HepG2 (cell line): ENCODE data around the gene SLC9A8. TPM values are rescaled to one million over a fixed set of nuclear protein-coding genes. Genes with fewer than 3 reads are reported as not detected.

Experiments used
- ATAC-seq: fragments of 200-7000 bp; cut with Tn5 transposase; 3 replicates; pipeline ENCODE4 v1.9.1; 2020; ENCODE audit warnings: mild to moderate bottlenecking, moderate library complexity
- BruUV-seq: library from RNA; stranded (reverse); fragments of 400-500 nt; replicated peaks from 2 replicates; lab custom pipeline; 2021; lab: Mats Ljungman, UMichigan
- CTCF ChIA-PET: fragments of 300-600 bp; formaldehyde crosslinking; extraction: SDS; loops from one replicate; lab custom pipeline; 2021; ENCODE audit warnings: low total read pairs, inconsistent platforms, low intra/inter-chr PET ratio; lab: Yijun Ruan, JAX
- POLR2A ChIA-PET: fragments of 350-600 bp; sonication (Branson Sonifier 250); formaldehyde crosslinking; loops from one replicate; lab custom pipeline; 2020; ENCODE audit warnings: antibody characterized with exemption, inconsistent platforms; lab: Yijun Ruan, JAX
- DNase-seq: peaks from one replicate; pipeline ENCODE4 v3.0.0-alpha.2; 2015; ENCODE audit warnings: low spot score
- FAIRE-seq: peaks from 3 replicates; lab custom pipeline; 2011; peaks lifted over from hg19 to GRCh38; lab: Jason Lieb, UNC
- H2AFZ ChIP-seq: one replicate; pipeline ENCODE4 v1.6.1; 2011; ENCODE audit warnings: low read length, inconsistent platforms
- H3K27ac ChIP-seq: fragments of 300-600 bp; 3 replicates; pipeline ENCODE4 v1.8.0; 2011; ENCODE audit warnings: mixed run types, mild to moderate bottlenecking, mixed read lengths, low read length, inconsistent platforms; ENCODE audit not compliant: insufficient read depth; ENCODE audit errors: extremely low read length
- H3K27me3 ChIP-seq, 2 experiments: fragments of 200-600 bp in 1 of 2; 2 replicates in 1 of 2; 3 replicates in 1 of 2; pipeline versions ENCODE4 v1.6.0 to v1.8.0; 2011; ENCODE audit warnings: low read length in 2 of 2, mild to moderate bottlenecking in 2 of 2, moderate library complexity in 2 of 2, inconsistent platforms in 1 of 2; ENCODE audit not compliant: insufficient read depth in 2 of 2, control insufficient read depth in 1 of 2
- H3K36me3 ChIP-seq, 2 experiments: fragments of 200-600 bp in 1 of 2; replicated peaks in 1 of 2; 2 replicates in 1 of 2; 3 replicates in 1 of 2; pipeline versions ENCODE4 v1.5.1 to v1.8.0; 2011; ENCODE audit warnings: low read length in 2 of 2, inconsistent platforms in 1 of 2; ENCODE audit not compliant: insufficient read depth in 2 of 2, control insufficient read depth in 1 of 2
- H3K4me1 ChIP-seq: 2 replicates; pipeline ENCODE4 v1.5.1; 2012; ENCODE audit warnings: low read length, inconsistent platforms; ENCODE audit not compliant: insufficient read depth
- H3K4me2 ChIP-seq: 2 replicates; pipeline ENCODE4 v1.6.0; 2011; ENCODE audit warnings: low read depth, low read length, inconsistent platforms
- H3K4me3 ChIP-seq, 3 experiments: fragments of 200-600 bp in 1 of 3; sonication (generic), shearing (Covaris generic) in 1 of 3; replicated peaks in 1 of 3; 2 replicates each; pipeline ENCODE4 v1.5.1; 2011 to 2016; ENCODE audit warnings: low read length in 3 of 3, inconsistent platforms in 2 of 3, low read depth in 2 of 3, mild to moderate bottlenecking in 2 of 3, control low read depth in 1 of 3, mixed read lengths in 1 of 3; ENCODE audit not compliant: insufficient read depth in 1 of 3
- H3K79me2 ChIP-seq: one replicate; pipeline ENCODE4 v1.6.1; 2011; ENCODE audit warnings: low read length, inconsistent platforms; ENCODE audit not compliant: insufficient read depth
- H3K9ac ChIP-seq: 2 replicates; pipeline ENCODE4 v1.6.0; 2011; ENCODE audit warnings: mild to moderate bottlenecking, low read depth, low read length, inconsistent platforms; ENCODE audit not compliant: insufficient read depth
- H3K9me3 ChIP-seq: 2 replicates; pipeline ENCODE4 v1.5.1; 2012; ENCODE audit warnings: mild to moderate bottlenecking, low read length
- H4K20me1 ChIP-seq: 2 replicates; pipeline ENCODE4 v1.6.0; 2011; ENCODE audit warnings: inconsistent platforms, mild to moderate bottlenecking, low read length, moderate library complexity; ENCODE audit not compliant: insufficient read depth
- ETV5 ChIP-seq: IDR thresholded peaks from 2 replicates; pipeline ENCODE4 v1.6.1; 2018; ENCODE audit warnings: missing biosample characterization, missing genetic modification reagents, inconsistent platforms, borderline replicate concordance
- GFI1 ChIP-seq: sonication (generic); formaldehyde crosslinking; IDR thresholded peaks from 2 replicates; pipeline ENCODE4 v1.5.0; 2020; ENCODE audit warnings: missing genetic modification reagents, mild to moderate bottlenecking, borderline replicate concordance
- MEIS1 ChIP-seq: sonication (generic); formaldehyde crosslinking; IDR thresholded peaks from 2 replicates; pipeline ENCODE4 v1.9.0; 2021; ENCODE audit warnings: mild to moderate bottlenecking, missing genetic modification reagents, moderate library complexity, borderline replicate concordance
- PHF21A ChIP-seq: sonication (generic); formaldehyde crosslinking; IDR thresholded peaks from 2 replicates; pipeline ENCODE4 v1.5.0; 2020; ENCODE audit warnings: mild to moderate bottlenecking, missing genetic modification reagents
- SAP130 ChIP-seq: IDR thresholded peaks from 2 replicates; pipeline ENCODE4 v1.6.1; 2016; ENCODE audit warnings: low read depth
- SMARCC2 ChIP-seq: fragments of 450-650 bp; IDR thresholded peaks from 2 replicates; pipeline ENCODE4 v1.6.1; 2017; ENCODE audit warnings: antibody characterized with exemption, mild to moderate bottlenecking
- YY1 ChIP-seq: IDR thresholded peaks from 2 replicates; pipeline ENCODE4 v1.6.1; 2011; ENCODE audit warnings: low read length, low read depth, moderate library complexity, mild to moderate bottlenecking; ENCODE audit not compliant: insufficient read depth, insufficient replicate concordance
- ZMYM3 ChIP-seq: sonication (generic); formaldehyde crosslinking; IDR thresholded peaks from 2 replicates; pipeline ENCODE4 v1.5.1; 2020; ENCODE audit warnings: mild to moderate bottlenecking, missing genetic modification reagents
- ZNF136 ChIP-seq: sonication (generic); formaldehyde crosslinking; IDR thresholded peaks from 2 replicates; pipeline ENCODE4 v1.8.1; 2022; ENCODE audit warnings: low read depth, mild to moderate bottlenecking, moderate library complexity, missing genetic modification reagents
- ZNF329 ChIP-seq: sonication (generic); formaldehyde crosslinking; IDR thresholded peaks from 2 replicates; pipeline ENCODE4 v1.9.0; 2021; ENCODE audit warnings: low read depth, mild to moderate bottlenecking, missing genetic modification reagents
- ZNF75D ChIP-seq: sonication (generic); formaldehyde crosslinking; IDR thresholded peaks from 2 replicates; pipeline ENCODE4 v1.8.1; 2023; ENCODE audit warnings: missing genetic modification reagents, mild to moderate bottlenecking, borderline replicate concordance
- ZNF777 ChIP-seq: sonication (generic); formaldehyde crosslinking; IDR thresholded peaks from 2 replicates; pipeline ENCODE4 v1.4.0; 2020; ENCODE audit warnings: missing genetic modification reagents
- WGBS: methylation state at CpG from one replicate; pipeline ENCODE4 v1.1.6; 2017; ENCODE audit warnings: low lambda C conversion rate; 5-methylcytosine and 5-hydroxymethylcytosine counted together
- in situ Hi-C: cut with HindIII; loops from 2 replicates; pipeline ENCODE4 v1.10.0; 2017; ENCODE audit warnings: low pct_unique_long_range_greater_than_20kb; ENCODE audit not compliant: extremely low pct_ligation_motif_present
- intact Hi-C: fragments of 100-400 bp; cut with micrococcal nuclease; formaldehyde crosslinking; loops from one replicate; pipeline ENCODE4 v1.10.0; 2022; ENCODE audit not compliant: unreplicated experiment
- polyA plus RNA-seq, 8 experiments: library from polyadenylated mRNA; depleted of rRNA in 3 of 8; stranded (reverse) in 7 of 8; unstranded in 1 of 8; fragments of >200 nt; fragmentation: Illumina TruSeq in 4 of 8; extraction: Trizol in 4 of 8; gene quantifications; 2 replicates each; pipeline versions ENCODE4 v1.2.1 to v1.2.3, GENCODE V29; 2011 to 2016; ENCODE audit warnings: low read depth in 4 of 8, missing spikeins in 1 of 8, mixed read lengths in 1 of 8; ENCODE audit not compliant: insufficient read depth in 1 of 8
- total RNA-seq, 5 experiments: library from RNA; depleted of rRNA; stranded (reverse); fragments of >200 nt; fragmentation: Illumina TruSeq; extraction: Trizol; gene quantifications; 2 replicates each; pipeline ENCODE4 v1.2.3, GENCODE V29; 2016; ENCODE audit warnings: low read depth in 1 of 5
- TF ChIP-seq, protein P1 (sequence below): sonication (generic); formaldehyde crosslinking; IDR thresholded peaks from 2 replicates; pipeline ENCODE4 v1.5.0; 2020; ENCODE audit warnings: mild to moderate bottlenecking, missing genetic modification reagents
- TF ChIP-seq, protein P2 (sequence below): sonication (generic); formaldehyde crosslinking; IDR thresholded peaks from 2 replicates; pipeline ENCODE4 v1.4.0; 2020; ENCODE audit warnings: missing genetic modification reagents

Gene SLC9A8
- total and polyA plus RNA-seq, 2 of the 13 experiments (the other 11 are each of a cell fraction or from before 2014, with no cell fraction given): 4.1 to 7.4 TPM

GRCh38 chr20:49795135-49795424 is 17.5 kb upstream of the SLC9A8 start:
- Histone ChIP-seq H3K9ac (no peak overlapping the region), H3K4me2 (no peak overlapping the region), H3K4me1 (peaks cover 68% of the 10 kb centered on the region), H2AFZ (no peak overlapping the region), H4K20me1 (no peaks in the 10 kb centered on the region), H3K27ac (no peak overlapping the region), H3K27me3 (no peaks in the 10 kb centered on the region), H3K9me3 (no peaks in the 10 kb centered on the region), H3K36me3 (no peaks in the 10 kb centered on the region), H3K79me2 (no peaks in the 10 kb centered on the region), H3K4me3 (no peak overlapping the region)
- TF ChIP-seq ZMYM3 (CRISPR knock-in tag) (peak; percentile 48; the same call in 1 of the 2 replicates), ETV5 (CRISPR knock-in tag) (0 out of 2 replicates have a peak, but pooled peaks have one; percentile 20), ZNF329 (CRISPR knock-in tag) (no peak)
- 39% methylated on average over 2 of the region's 2 CpGs for WGBS
- intact Hi-C loops (no loop called here), in situ Hi-C loops (no loop called here)
- POLR2A ChIA-PET: interaction anchor here (0.8 kb wide), 1 partner anchor 19 kb away, joined by 5 read pairs; no protein-coding TSS in a partner anchor
- CTCF ChIA-PET: no interaction called here
- ATAC-seq (no peak), FAIRE-seq (no peak), DNase-seq (no peak)
- no TSS peak for BruUV-seq

- no peak for DNase-seq
- TF ChIP-seq MEIS1 (0 out of 2 replicates have a peak, but pooled peaks have one; percentile 44), SAP130 (CRISPR knock-in tag) (no peak), ZMYM3 (CRISPR knock-in tag) (peak; percentile 58), ZNF136 (CRISPR knock-in tag) (0 out of 2 replicates have a peak, but pooled peaks have one; percentile 37), GFI1 (CRISPR knock-in tag) (peak; percentile 43; the same call in 1 of the 2 replicates), SMARCC2 (0 out of 2 replicates have a peak, but pooled peaks have one; percentile 23), ZNF75D (no peak), PHF21A (peak; percentile 27; the same call in 1 of the 2 replicates), ZNF777 (CRISPR knock-in tag) (no peak), YY1 (no peak)
- TF ChIP-seq, protein P1, sequence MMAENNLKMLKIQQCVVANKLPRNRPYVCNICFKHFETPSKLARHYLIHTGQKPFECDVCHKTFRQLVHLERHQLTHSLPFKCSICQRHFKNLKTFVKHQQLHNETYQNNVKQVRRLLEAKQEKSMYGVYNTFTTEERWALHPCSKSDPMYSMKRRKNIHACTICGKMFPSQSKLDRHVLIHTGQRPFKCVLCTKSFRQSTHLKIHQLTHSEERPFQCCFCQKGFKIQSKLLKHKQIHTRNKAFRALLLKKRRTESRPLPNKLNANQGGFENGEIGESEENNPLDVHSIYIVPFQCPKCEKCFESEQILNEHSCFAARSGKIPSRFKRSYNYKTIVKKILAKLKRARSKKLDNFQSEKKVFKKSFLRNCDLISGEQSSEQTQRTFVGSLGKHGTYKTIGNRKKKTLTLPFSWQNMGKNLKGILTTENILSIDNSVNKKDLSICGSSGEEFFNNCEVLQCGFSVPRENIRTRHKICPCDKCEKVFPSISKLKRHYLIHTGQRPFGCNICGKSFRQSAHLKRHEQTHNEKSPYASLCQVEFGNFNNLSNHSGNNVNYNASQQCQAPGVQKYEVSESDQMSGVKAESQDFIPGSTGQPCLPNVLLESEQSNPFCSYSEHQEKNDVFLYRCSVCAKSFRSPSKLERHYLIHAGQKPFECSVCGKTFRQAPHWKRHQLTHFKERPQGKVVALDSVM (CRISPR knock-in tag): peak; percentile 83
- TF ChIP-seq, protein P2, sequence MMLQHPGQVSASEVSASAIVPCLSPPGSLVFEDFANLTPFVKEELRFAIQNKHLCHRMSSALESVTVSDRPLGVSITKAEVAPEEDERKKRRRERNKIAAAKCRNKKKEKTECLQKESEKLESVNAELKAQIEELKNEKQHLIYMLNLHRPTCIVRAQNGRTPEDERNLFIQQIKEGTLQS (CRISPR knock-in tag): no peak
Observed at GRCh38 chr20:49796600-49797343, 15.9 kb upstream of the SLC9A8 start.

More at GRCh38 chr20:49796600-49797343, 15.9 kb upstream of the SLC9A8 start:
- peaks cover 62% of the 10 kb centered on the region for H3K4me1 ChIP-seq
- no peak overlapping the region for H3K27ac ChIP-seq
- BruUV-seq: no TSS peak
- 61% methylated on average over 8 of the region's 8 CpGs for WGBS
- H3K27me3 ChIP-seq: no peaks in the 10 kb centered on the region
- in situ Hi-C loops (no loop called here), intact Hi-C loops (no loop called here)
- no peak overlapping the region for H2AFZ ChIP-seq
- H3K9ac ChIP-seq: 0 out of 2 replicates have a peak overlapping the region, but pooled peaks have one; percentile 2
- ChIA-PET POLR2A (interaction anchor here (2.4 kb wide), 1 partner anchor 15 kb away, joined by 12 read pairs; the partner anchor contains the start of gene SLC9A8), CTCF (no interaction called here)
- H3K4me2 ChIP-seq: peak overlapping the region; percentile 46
- H3K79me2 ChIP-seq: no peaks in the 10 kb centered on the region
- no peak for FAIRE-seq
- no peaks in the 10 kb centered on the region for H3K9me3 ChIP-seq
- 0 out of 6 replicates have a peak overlapping the region, but pooled peaks of 1 of the 3 experiments have one; percentile 1 for H3K4me3 ChIP-seq
- ATAC-seq: peak; percentile 59
- H3K36me3 ChIP-seq: no peaks in the 10 kb centered on the region
- no peaks in the 10 kb centered on the region for H4K20me1 ChIP-seq
